H1 (cell line): ENCODE results near the gene CARM1. TPM values are rescaled to one million over a fixed set of nuclear protein-coding genes. Genes with fewer than 3 reads are reported as not detected.

Source experiments
- CTCF ChIA-PET: fragments of 300-600 bp; sonication (Branson Sonifier 250); formaldehyde crosslinking; loops from one replicate; lab custom pipeline; 2021; ENCODE audit not compliant: partially characterized antibody; lab: Charles Lee
- POLR2A ChIA-PET: fragments of 300-600 bp; sonication (Branson Sonifier 250); formaldehyde crosslinking; loops from one replicate; lab custom pipeline; 2021; ENCODE audit warnings: inconsistent platforms; ENCODE audit not compliant: partially characterized antibody; lab: Charles Lee
- DNase-seq, 2 experiments: peaks; one replicate each; pipeline versions ENCODE4 v3.0.0 to v3.0.0-alpha.2; 2010 to 2022; ENCODE audit warnings: low spot score in 2 of 2, low read depth in 1 of 2, mixed read lengths in 1 of 2
- FAIRE-seq: peaks from 2 replicates; lab custom pipeline; 2011; peaks lifted over from hg19 to GRCh38; lab: Jason Lieb, UNC
- H2AFZ ChIP-seq: 2 replicates; pipeline ENCODE4 v1.8.1; 2012; ENCODE audit warnings: low read length, inconsistent platforms
- H2AK5ac ChIP-seq: 2 replicates; pipeline ENCODE4 v1.6.1; 2013; ENCODE audit warnings: low read depth, low read length
- H2BK120ac ChIP-seq: replicated peaks from 2 replicates; pipeline ENCODE3; 2013; ENCODE audit warnings: low read depth, low read length, inconsistent platforms
- H2BK12ac ChIP-seq: 2 replicates; pipeline ENCODE4 v1.6.1; 2013; ENCODE audit warnings: low read depth, low read length
- H2BK15ac ChIP-seq: 2 replicates; pipeline ENCODE4 v1.6.1; 2013; ENCODE audit warnings: low read length
- H2BK20ac ChIP-seq: 2 replicates; pipeline ENCODE4 v1.6.1; 2013; ENCODE audit warnings: low read length
- H2BK5ac ChIP-seq: 2 replicates; pipeline ENCODE4 v1.6.1; 2013; ENCODE audit warnings: low read depth, low read length
- H3K14ac ChIP-seq: 2 replicates; pipeline ENCODE4 v1.6.1; 2013; ENCODE audit warnings: inconsistent platforms; ENCODE audit not compliant: insufficient read length
- H3K18ac ChIP-seq: 2 replicates; pipeline ENCODE4 v1.6.1; 2013; ENCODE audit warnings: low read length; ENCODE audit errors: extremely low read depth
- H3K23ac ChIP-seq: 2 replicates; pipeline ENCODE4 v1.6.1; 2013; ENCODE audit warnings: inconsistent platforms; ENCODE audit not compliant: insufficient read length
- H3K23me2 ChIP-seq: 2 replicates; pipeline ENCODE4 v1.6.1; 2013; ENCODE audit warnings: low read depth, low read length
- H3K27ac ChIP-seq: 2 replicates; pipeline ENCODE4 v1.6.1; 2011; ENCODE audit warnings: low read depth, low read length, inconsistent platforms
- H3K27me3 ChIP-seq, 4 experiments: replicated peaks in 1 of 4; 1 replicate in 1 of 4; 2 replicates in 3 of 4; pipeline versions ENCODE4 v1.6.1 to v1.8.1; 2011 to 2013; ENCODE audit warnings: low read length in 3 of 4, mild to moderate bottlenecking in 3 of 4, inconsistent platforms in 2 of 4, mixed read lengths in 2 of 4, moderate library complexity in 1 of 4; ENCODE audit not compliant: control insufficient read depth in 3 of 4, insufficient read depth in 3 of 4; ENCODE audit errors: extremely low read depth in 1 of 4
- H3K36me3 ChIP-seq, 4 experiments: 2 replicates each; pipeline versions ENCODE4 v1.6.1 to v1.8.1; 2011 to 2013; ENCODE audit warnings: mild to moderate bottlenecking in 4 of 4, low read length in 3 of 4, moderate library complexity in 2 of 4, control low read depth in 1 of 4, inconsistent platforms in 1 of 4; ENCODE audit not compliant: insufficient read depth in 4 of 4, control insufficient read depth in 2 of 4
- H3K4ac ChIP-seq: replicated peaks from 2 replicates; pipeline ENCODE3; 2013; ENCODE audit warnings: low read length, low read depth, mixed read lengths, inconsistent platforms; ENCODE audit not compliant: insufficient read length
- H3K4me1 ChIP-seq, 4 experiments: replicated peaks in 1 of 4; 1 replicate in 1 of 4; 2 replicates in 3 of 4; pipeline versions ENCODE4 v1.6.1 to v1.8.1; 2011 to 2013; ENCODE audit warnings: low read length in 3 of 4, inconsistent platforms in 2 of 4, mixed read lengths in 1 of 4; ENCODE audit not compliant: insufficient read depth in 4 of 4, control insufficient read depth in 3 of 4
- H3K4me2 ChIP-seq, 2 experiments: 2 replicates each; pipeline versions ENCODE4 v1.6.1 to v1.8.1; 2011 to 2013; ENCODE audit warnings: low read depth in 2 of 2, low read length in 2 of 2, control low read depth in 1 of 2, inconsistent platforms in 1 of 2, mild to moderate bottlenecking in 1 of 2; ENCODE audit not compliant: insufficient read depth in 1 of 2
- H3K4me3 ChIP-seq, 4 experiments: fragments of 200-600, 300-600 bp in 1 of 4; sonication (generic), shearing (Covaris generic), sonication (Bioruptor Twin) in 1 of 4; 2 replicates each; pipeline versions ENCODE4 v1.5.1 to v1.8.1; 2011 to 2016; ENCODE audit warnings: low read length in 4 of 4, low read depth in 3 of 4, control low read depth in 2 of 4, inconsistent platforms in 2 of 4, mild to moderate bottlenecking in 2 of 4, mixed read lengths in 1 of 4, moderate library complexity in 1 of 4; ENCODE audit not compliant: insufficient read depth in 2 of 4; ENCODE audit errors: extremely low read depth in 1 of 4
- H3K56ac ChIP-seq: replicated peaks from 2 replicates; pipeline ENCODE3; 2013; ENCODE audit warnings: low read depth, mild to moderate bottlenecking, mixed read lengths, low read length, inconsistent platforms; ENCODE audit not compliant: insufficient read length
- H3K79me1 ChIP-seq: 2 replicates; pipeline ENCODE4 v1.6.1; 2013; ENCODE audit warnings: low read depth, low read length, control low read depth
- H3K79me2 ChIP-seq, 2 experiments: 2 replicates each; pipeline versions ENCODE4 v1.6.1 to v1.8.1; 2012 to 2013; ENCODE audit warnings: low read length in 2 of 2, mild to moderate bottlenecking in 2 of 2, inconsistent platforms in 1 of 2; ENCODE audit not compliant: insufficient read depth in 2 of 2, control insufficient read depth in 1 of 2
- H3K9ac ChIP-seq, 4 experiments: replicated peaks in 1 of 4; 1 replicate in 1 of 4; 2 replicates in 3 of 4; pipeline versions ENCODE4 v1.6.1 to v1.8.1; 2011 to 2013; ENCODE audit warnings: low read depth in 3 of 4, low read length in 3 of 4, control low read depth in 2 of 4, mild to moderate bottlenecking in 2 of 4, moderate library complexity in 2 of 4, inconsistent platforms in 1 of 4; ENCODE audit errors: extremely low read depth in 1 of 4
- H3K9me3 ChIP-seq, 2 experiments: 2 replicates each; pipeline versions ENCODE4 v1.6.1 to v1.8.1; 2012 to 2013; ENCODE audit warnings: mild to moderate bottlenecking in 2 of 2, moderate library complexity in 2 of 2, control low read depth in 1 of 2, inconsistent platforms in 1 of 2, low read depth in 1 of 2, low read length in 1 of 2, mixed read lengths in 1 of 2; ENCODE audit not compliant: insufficient read depth in 2 of 2
- H4K20me1 ChIP-seq, 2 experiments: replicated peaks in 1 of 2; 2 replicates each; pipeline versions ENCODE3 to v1.8.1; 2011 to 2013; ENCODE audit warnings: inconsistent platforms in 2 of 2, low read length in 2 of 2, mild to moderate bottlenecking in 1 of 2; ENCODE audit not compliant: insufficient read depth in 2 of 2, control insufficient read depth in 1 of 2
- H4K5ac ChIP-seq: 2 replicates; pipeline ENCODE4 v1.6.1; 2013; ENCODE audit warnings: low read length, low read depth, mixed read lengths, inconsistent platforms; ENCODE audit not compliant: insufficient read length
- H4K8ac ChIP-seq: 2 replicates; pipeline ENCODE4 v1.8.0; 2013; ENCODE audit warnings: mild to moderate bottlenecking, moderate library complexity, low read length, inconsistent platforms; ENCODE audit not compliant: insufficient read depth; ENCODE audit errors: extremely low read depth
- H4K91ac ChIP-seq: replicated peaks from 2 replicates; pipeline ENCODE3; 2013; ENCODE audit warnings: low read length, mixed read lengths, inconsistent platforms; ENCODE audit not compliant: insufficient read length
- E2F6 ChIP-seq: IDR thresholded peaks from 2 replicates; pipeline ENCODE4 v1.6.1; 2012; ENCODE audit warnings: inconsistent platforms
- WGBS, 2 experiments: shearing (Covaris generic) in 1 of 2; methylation state at CpG; one replicate each; pipeline versions ENCODE4 v1.1.6 to v1.1.7; 2013 to 2015; ENCODE audit warnings: low lambda C conversion rate in 2 of 2, mixed read lengths in 2 of 2, inconsistent platforms in 1 of 2, low coverage in 1 of 2, missing lambda C conversion rate in 1 of 2; ENCODE audit not compliant: insufficient replicate concordance in 2 of 2, insufficient coverage in 1 of 2, insufficient read length in 1 of 2; ENCODE audit errors: extremely low coverage in 1 of 2, missing lambda C conversion rate in 1 of 2; 5-methylcytosine and 5-hydroxymethylcytosine counted together
- polyA plus RNA-seq, 7 experiments: library from polyadenylated mRNA; depleted of rRNA in 3 of 7; stranded (reverse) in 5 of 7; unstranded in 2 of 7; fragments of >200 nt in 5 of 7; fragments of 200-250 nt in 2 of 7; gene quantifications; 1 replicate in 5 of 7; 2 replicates in 1 of 7; 4 replicates in 1 of 7; pipeline versions ENCODE4 v1.2.1 to v1.2.3, GENCODE V29; 2011 to 2013; ENCODE audit warnings: missing spikeins in 2 of 7, mixed read lengths in 2 of 7
- total RNA-seq: library from RNA; stranded (reverse); fragmentation: NEBNext Ultra II Directional; extraction: Animal tissue kit (Norgen Biotek cat#: 25700); gene quantifications from 2 replicates; pipeline ENCODE4 v1.2.1, GENCODE V29; 2021

Gene CARM1
- total and polyA plus RNA-seq, 2 of the 8 experiments (the other 6 are each of a cell fraction or from before 2014, with no cell fraction given) = 134 to 164 TPM

- H3K27me3 ChIP-seq = no peaks in the 10 kb centered on the region
- no peak overlapping the region for H4K5ac ChIP-seq
- FAIRE-seq = no peak
Observed at GRCh38 chr19:10852941-10853340, 18.4 kb upstream of the CARM1 start.

More at GRCh38 chr19:10852941-10853340, 18.4 kb upstream of the CARM1 start:
- Histone ChIP-seq H3K18ac (no peak overlapping the region), H3K4me1 (no peaks in the 10 kb centered on the region), H4K8ac (no peak overlapping the region), H2AFZ (no peak overlapping the region), H3K79me2 (no peaks in the 10 kb centered on the region), H3K23ac (no peak overlapping the region), H4K91ac (no peak overlapping the region), H4K20me1 (no peaks in the 10 kb centered on the region), H3K9ac (no peak overlapping the region), H2BK5ac (no peak overlapping the region), H3K9me3 (no peaks in the 10 kb centered on the region), H3K79me1 (no peaks in the 10 kb centered on the region), H3K36me3 (no peaks in the 10 kb centered on the region), H3K4me3 (no peak overlapping the region), H2BK12ac (no peak overlapping the region), H3K4me2 (no peak overlapping the region), H2BK20ac (no peak overlapping the region), H3K27ac (no peak overlapping the region), H2BK120ac (no peak overlapping the region), H2AK5ac (no peak overlapping the region), H2BK15ac (no peak overlapping the region), H3K56ac (no peak overlapping the region), H3K14ac (no peak overlapping the region), H3K4ac (no peak overlapping the region), H3K23me2 (no peaks in the 10 kb centered on the region)
- 91% methylated on average over 7 of the region's 7 CpGs; no CpG with 5 or more reads in 1 of the 2 experiments for WGBS, 2 experiments
- POLR2A ChIA-PET = interaction anchor here (0.6 to 1.6 kb wide), 4 partner anchors 8 to 188 kb away, joined by 3 to 5 read pairs (median 4); no protein-coding TSS in a partner anchor
- DNase-seq = no peak
- CTCF ChIA-PET = interaction anchor here (1.0 to 21.2 kb wide), 5 partner anchors 9 to 47 kb away, joined by 4 to 249 read pairs (median 76); partner anchors contain the start of gene TMED1
- TF ChIP-seq E2F6 = no peak
